ENCODE results near the gene ROMO1. TPM values are rescaled to one million over a fixed set of nuclear protein-coding genes. Genes with fewer than 3 reads are reported as not detected.

Gene ROMO1
- total RNA-seq (2022; extraction: Qiagen RNA extraction), result 365 to 400 TPM (median 369 TPM) in 5 replicates

DNA sequence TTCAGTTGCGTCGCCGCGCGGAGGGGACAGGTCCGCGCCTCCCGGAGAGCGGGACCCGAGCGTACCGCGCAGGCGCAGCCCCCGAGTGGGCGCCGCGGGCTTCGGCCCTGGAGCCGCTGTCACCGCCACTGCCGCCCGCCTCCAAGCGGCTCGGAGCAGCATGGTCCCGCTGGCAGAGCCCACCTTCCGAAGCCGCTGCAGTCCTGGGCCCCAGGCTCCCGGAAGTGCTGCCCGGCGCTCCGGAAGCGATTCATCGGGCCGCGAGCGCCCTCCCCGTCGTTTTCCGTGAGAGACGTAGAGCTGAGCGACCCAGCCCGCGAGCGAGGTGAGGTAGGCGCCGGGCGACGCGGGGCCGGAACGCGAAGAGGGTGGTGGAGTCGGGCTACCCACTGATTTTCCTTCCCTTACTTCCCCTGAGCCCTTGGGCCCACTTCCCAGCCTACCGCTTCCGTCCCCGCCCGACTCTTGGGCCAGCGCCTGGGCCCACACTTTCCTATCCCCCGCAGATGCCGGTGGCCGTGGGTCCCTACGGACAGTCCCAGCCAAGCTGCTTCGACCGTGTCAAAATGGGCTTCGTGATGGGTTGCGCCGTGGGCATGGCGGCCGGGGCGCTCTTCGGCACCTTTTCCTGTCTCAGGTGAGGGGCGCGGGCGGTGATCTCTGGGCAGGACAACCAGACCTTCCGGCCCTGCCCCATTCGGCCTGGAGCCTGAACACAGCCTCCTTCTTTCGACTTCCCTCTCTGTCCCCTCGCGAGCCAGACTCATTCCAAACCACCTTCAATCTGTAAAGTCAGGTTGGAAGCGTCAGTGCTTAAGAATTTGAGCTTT lies at the start of gene ROMO1, which contains the start of gene NFS1:
Gene ROMO1 (plus strand): TSS at position 279 of the 830 bp plus-strand sequence. CDS start 228 bp downstream, at position 507.
Gene NFS1 (minus strand): TSS at position 226 of the 830 bp plus-strand sequence. CDS start 64 bp downstream, at position 162.

DNA sequence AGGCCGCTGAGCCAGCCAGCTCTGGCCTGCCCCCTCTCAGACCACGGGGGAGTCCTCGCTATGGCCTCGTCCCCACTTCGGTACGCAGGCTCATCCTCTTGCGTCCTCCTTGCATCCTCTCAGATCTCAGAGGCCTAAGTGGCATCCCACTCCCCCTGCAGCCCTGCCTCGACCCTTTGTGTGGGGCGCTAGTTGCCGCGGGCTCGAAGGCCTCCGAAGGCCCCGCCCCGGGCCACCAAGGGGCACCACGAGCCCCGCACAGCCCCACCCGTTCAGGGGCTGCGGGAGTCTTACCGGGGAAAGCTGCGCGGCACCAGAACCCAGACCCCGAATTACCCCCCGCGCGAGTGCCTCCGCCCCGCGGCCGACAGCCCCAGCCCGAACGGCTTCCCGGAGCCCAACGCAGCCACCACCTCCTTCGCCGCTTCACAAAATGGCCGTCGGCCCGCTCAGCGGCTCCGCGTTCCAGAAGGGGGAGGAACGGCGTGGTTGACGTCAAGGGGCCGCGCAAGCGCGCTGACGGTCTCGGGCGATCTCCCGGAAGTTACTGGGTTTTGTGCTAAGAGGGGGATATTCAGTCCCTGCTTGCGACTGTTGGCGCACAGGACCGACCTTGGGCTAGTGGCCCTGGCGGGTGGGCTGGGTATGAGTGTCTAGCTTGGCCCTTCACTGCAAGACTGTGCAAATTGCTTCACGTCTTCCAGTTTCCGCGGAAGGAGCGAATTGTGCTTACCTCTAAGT lies 34.6 kb upstream of the ROMO1 start, which contains the start of the genes CPNE1 and RBM12:
Gene CPNE1 (minus strand): TSS at position 435 of the 741 bp plus-strand sequence. CDS start 31,977 bp downstream, outside the sequence.
Gene RBM12 (minus strand): TSS at position 435 of the 741 bp plus-strand sequence. CDS start 9,578 bp downstream, outside the sequence.

DNA sequence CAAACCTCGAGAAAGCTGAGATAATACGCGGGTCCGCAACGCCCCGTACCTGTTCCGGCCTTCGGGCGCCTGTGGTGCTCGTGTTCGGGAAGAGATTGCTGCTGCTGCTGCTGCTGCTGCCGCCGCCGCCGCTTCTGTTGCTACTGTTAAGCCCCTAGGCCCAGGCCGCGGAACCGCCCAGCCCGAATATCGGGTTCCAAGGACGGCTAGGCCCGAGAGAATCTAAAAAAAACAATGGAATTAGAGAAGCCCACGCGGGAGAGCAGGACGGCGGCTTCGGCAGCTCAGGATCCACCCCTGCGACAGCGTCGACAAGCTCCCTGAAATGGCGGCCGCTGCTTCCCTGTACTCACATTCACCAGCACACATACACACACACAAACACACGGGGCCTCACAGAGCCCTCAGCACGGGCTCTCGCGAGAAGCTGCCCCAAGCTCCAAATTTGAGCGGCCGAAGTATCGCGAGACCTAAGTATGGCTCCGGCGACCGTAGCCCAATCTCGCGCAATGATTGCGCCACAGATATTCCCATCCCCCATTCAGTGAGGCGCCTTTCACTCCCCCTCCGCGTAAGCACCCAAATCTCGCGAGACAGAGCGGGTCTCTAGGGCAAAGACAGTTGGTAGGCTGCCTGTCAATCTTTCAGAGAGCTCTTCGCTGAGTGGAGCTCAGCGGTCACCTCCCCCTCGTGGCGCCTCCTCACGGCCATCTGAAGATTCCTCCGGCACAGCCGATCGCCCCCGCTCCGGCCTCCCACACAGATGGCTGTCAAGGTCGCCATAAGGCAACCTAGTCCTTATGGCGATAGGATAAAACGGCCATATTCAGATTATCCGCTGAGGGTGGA lies 42.9 kb downstream of the ROMO1 start, which contains the start of gene RBM39:
Gene RBM39 (minus strand): TSS at position 369 of the 849 bp plus-strand sequence. CDS start 1,386 bp downstream, outside the sequence.

Other genes with a start within 250 kb of the ROMO1 start
- 23.1 to 30.2 TPM (median 26.4 TPM) in 5 replicates for gene CEP250, start 243.8 kb upstream of the ROMO1 start, total RNA-seq (2022; extraction: Qiagen RNA extraction)
- not detected in 5 replicates for gene C20orf173, start 169.8 kb upstream of the ROMO1 start, total RNA-seq (2022; extraction: Qiagen RNA extraction)
- 213 to 250 TPM (median 243 TPM) in 5 replicates for gene ERGIC3, start 157.3 kb upstream of the ROMO1 start, total RNA-seq (2022; extraction: Qiagen RNA extraction)
- gene SPAG4, start 83.6 kb upstream of the ROMO1 start, total RNA-seq (2022; extraction: Qiagen RNA extraction), result 3.5 to 6.6 TPM (median 4.7 TPM) in 5 replicates
- gene CPNE1, start 34.5 kb upstream of the ROMO1 start, total RNA-seq (2022; extraction: Qiagen RNA extraction), result 185 to 233 TPM (median 228 TPM) in 5 replicates
- 70.5 to 89.1 TPM (median 82.9 TPM) in 5 replicates for gene RBM12, start 34.5 kb upstream of the ROMO1 start, total RNA-seq (2022; extraction: Qiagen RNA extraction)
- 33.6 to 42.5 TPM (median 38.7 TPM) in 5 replicates for gene NFS1, start 53 bp upstream of the ROMO1 start, total RNA-seq (2022; extraction: Qiagen RNA extraction)
- gene RBM39, start 42.9 kb downstream of the ROMO1 start, total RNA-seq (2022; extraction: Qiagen RNA extraction), result 162 to 215 TPM (median 183 TPM) in 5 replicates
- 23.1 to 28.6 TPM (median 26.0 TPM) in 5 replicates for gene PHF20, start 72.6 kb downstream of the ROMO1 start, total RNA-seq (2022; extraction: Qiagen RNA extraction)